Panc1 (cell line): Measurements from ENCODE around the gene GABRA4. TPM values are rescaled to one million over a fixed set of nuclear protein-coding genes. Genes with fewer than 3 reads are reported as not detected.

Experiments
- ATAC-seq: fragments of 200-7000 bp; cut with Tn5 transposase; 2 replicates; pipeline ENCODE4 v1.9.1; 2020; ENCODE audit warnings: mild to moderate bottlenecking, moderate library complexity
- BruUV-seq: library from RNA; stranded (reverse); fragments of 400-500 nt; replicated peaks from 2 replicates; lab custom pipeline; 2021; lab: Mats Ljungman, UMichigan
- CTCF ChIA-PET: fragments of 300-600 bp; sonication (Branson Sonifier 250); formaldehyde crosslinking; loops from one replicate; lab custom pipeline; 2022; ENCODE audit warnings: antibody characterized with exemption; lab: Charles Lee
- POLR2A ChIA-PET: fragments of 300-600 bp; sonication (Branson Sonifier 250); formaldehyde crosslinking; loops from one replicate; lab custom pipeline; 2022; ENCODE audit warnings: antibody characterized with exemption; lab: Charles Lee
- DNase-seq: peaks from one replicate; pipeline ENCODE4 v3.0.0-alpha.2; 2010; ENCODE audit warnings: low read depth, low spot score
- H3K27ac ChIP-seq: 2 replicates; pipeline ENCODE4 v1.5.1; 2011; ENCODE audit warnings: mild to moderate bottlenecking, low read length, inconsistent platforms
- H3K27me3 ChIP-seq: fragments of 200-500 bp; sonication (Bioruptor generic); 2 replicates; pipeline ENCODE4 v1.6.0; 2014; ENCODE audit warnings: low read length, inconsistent platforms; ENCODE audit not compliant: control insufficient read depth, insufficient read depth
- H3K36me3 ChIP-seq: fragments of 200-500 bp; sonication (Bioruptor generic); 2 replicates; pipeline ENCODE4 v1.5.1; 2014; ENCODE audit warnings: inconsistent platforms, mild to moderate bottlenecking, low read length, moderate library complexity; ENCODE audit not compliant: control insufficient read depth, insufficient read depth
- H3K4me1 ChIP-seq: 2 replicates; pipeline ENCODE4 v1.5.1; 2011; ENCODE audit warnings: inconsistent platforms, mild to moderate bottlenecking, low read length, moderate library complexity; ENCODE audit not compliant: control insufficient read depth, insufficient read depth
- H3K4me3 ChIP-seq, 2 experiments: 2 replicates each; pipeline ENCODE4 v1.5.1; 2011 to 2012; ENCODE audit warnings: low read depth in 2 of 2, low read length in 2 of 2, mild to moderate bottlenecking in 2 of 2, inconsistent platforms in 1 of 2, moderate library complexity in 1 of 2
- H3K9me3 ChIP-seq: fragments of 200-500 bp; sonication (Bioruptor generic); 2 replicates; pipeline ENCODE4 v1.5.1; 2014; ENCODE audit warnings: low read depth, mild to moderate bottlenecking, inconsistent platforms, low read length, moderate library complexity; ENCODE audit not compliant: control insufficient read depth, insufficient read depth
- CTCF ChIP-seq: fragments of 450-650 bp; IDR thresholded peaks from 2 replicates; pipeline ENCODE4 v1.5.1; 2017; ENCODE audit warnings: mild to moderate bottlenecking
- POLR2AphosphoS5 ChIP-seq: IDR thresholded peaks from 2 replicates; pipeline ENCODE4 v1.6.1; 2012; ENCODE audit warnings: mild to moderate bottlenecking, low read depth, low read length, moderate library complexity
- REST ChIP-seq, 2 experiments: IDR thresholded peaks; 2 replicates each; pipeline ENCODE4 v1.6.1; 2011 to 2012; ENCODE audit warnings: low read depth in 2 of 2, control low read depth in 1 of 2, low read length in 1 of 2, mild to moderate bottlenecking in 1 of 2, moderate library complexity in 1 of 2; ENCODE audit not compliant: insufficient read depth in 1 of 2
- SIN3A ChIP-seq: IDR thresholded peaks from 2 replicates; pipeline ENCODE4 v1.6.1; 2012; ENCODE audit warnings: low read depth, mild to moderate bottlenecking, low read length, moderate library complexity, borderline replicate concordance; ENCODE audit not compliant: insufficient read depth
- TCF7L2 ChIP-seq: IDR thresholded peaks from 2 replicates; pipeline ENCODE4 v1.6.1; 2011; ENCODE audit warnings: mild to moderate bottlenecking, low read depth, low read length, inconsistent platforms
- in situ Hi-C: cut with HindIII; loops from 2 replicates; pipeline ENCODE4 v1.10.0; 2016; ENCODE audit warnings: low sequenced_read_pairs, low pct_unique_long_range_greater_than_20kb
- intact Hi-C: fragments of 100-400 bp; cut with micrococcal nuclease; formaldehyde crosslinking; loops from one replicate; pipeline ENCODE4 v1.10.0; 2022; ENCODE audit not compliant: unreplicated experiment
- total RNA-seq: library from RNA; stranded (reverse); gene quantifications from one replicate; pipeline ENCODE4 v1.2.1, GENCODE V29; 2021; ENCODE audit not compliant: unreplicated experiment

Gene GABRA4
- total RNA-seq, 1 experiment from 2014 or later, result not detected

- no TSS peak for BruUV-seq
- TF ChIP-seq CTCF (no peak), POLR2AphosphoS5 (no peak), SIN3A (no peak), TCF7L2 (no peak), REST (IDR thresholded peaks at IDR 0.05; ENCODE audit: insufficient read depth in 1 of 2, low read depth in 2 of 2, low read length in 1 of 2) (no peak)
- ChIA-PET CTCF (no interaction called here), POLR2A (no interaction called here)
- Histone ChIP-seq H3K27ac (no peak overlapping the region), H3K4me1 (no peaks in the 10 kb centered on the region), H3K27me3 (no peaks in the 10 kb centered on the region), H3K4me3 (no peak overlapping the region), H3K36me3 (no peaks in the 10 kb centered on the region), H3K9me3 (no peaks in the 10 kb centered on the region)
- intact Hi-C loops (no loop called here), in situ Hi-C loops (no loop called here)
- no peak for DNase-seq
- ATAC-seq, result no peak
Observed at GRCh38 chr4:47010347-47010911, 17.0 kb upstream of the GABRA4 start.

- no TSS peak for BruUV-seq
- ChIA-PET CTCF (no interaction called here), POLR2A (no interaction called here)
- no peak overlapping the region for H3K27ac ChIP-seq
- H3K9me3 ChIP-seq, result no peaks in the 10 kb centered on the region
- H3K36me3 ChIP-seq, result no peaks in the 10 kb centered on the region
- in situ Hi-C loops, result no loop called here
- ATAC-seq (no peak), DNase-seq (peak; percentile 12)
- intact Hi-C loops, result no loop called here
- no peaks in the 10 kb centered on the region for H3K27me3 ChIP-seq
- H3K4me1 ChIP-seq, result no peaks in the 10 kb centered on the region
- TF ChIP-seq CTCF, result peak; percentile 32; the same call in 1 of the 2 replicates
- no peak for TF ChIP-seq SIN3A
- no peak overlapping the region for H3K4me3 ChIP-seq
Observed at GRCh38 chr4:47002580-47002979, 9.2 kb upstream of the GABRA4 start.
